Activated naive CD4-positive, alpha-beta T cell treated with anti-CD3 and anti-CD28 coated beads, Interleukin-2, amount 10 ng/mL, durations not matched to agents 7 days and 5 days (primary cell): ENCODE results near the gene BLOC1S5.

Experiments used
- CTCF ChIA-PET: fragments of 350-600 bp; sonication (Branson Sonifier 250); formaldehyde crosslinking; loops from one replicate; lab custom pipeline; 2021; ENCODE audit warnings: antibody characterized with exemption; lab: Charles Lee
- DNase-seq: peaks from one replicate; pipeline ENCODE4 v3.0.0-alpha.2; 2020
- H3K27ac Mint-ChIP-seq: one replicate; pipeline ENCODE4 v1.8.0; 2021; ENCODE audit warnings: mild to moderate bottlenecking, moderate library complexity, mixed read lengths
- H3K27me3 Mint-ChIP-seq: one replicate; pipeline ENCODE4 v1.8.0; 2021; ENCODE audit warnings: mild to moderate bottlenecking, mixed read lengths
- H3K36me3 Mint-ChIP-seq: one replicate; pipeline ENCODE4 v1.8.0; 2021; ENCODE audit warnings: mixed read lengths
- H3K4me1 Mint-ChIP-seq: one replicate; pipeline ENCODE4 v1.8.0; 2021; ENCODE audit warnings: mixed read lengths
- H3K4me3 Mint-ChIP-seq: one replicate; pipeline ENCODE4 v1.8.0; 2021; ENCODE audit warnings: mild to moderate bottlenecking, moderate library complexity, mixed read lengths
- H3K9me3 Mint-ChIP-seq: one replicate; pipeline ENCODE4 v1.8.0; 2021; ENCODE audit warnings: mixed read lengths

Gene BLOC1S5

GRCh38 chr6:7979831-7980230 lies 84.4 kb downstream of the BLOC1S5 start:
- no peak for DNase-seq
- H3K36me3 Mint-ChIP-seq: no peaks in the 10 kb centered on the region
- peaks cover 20% of the 10 kb centered on the region for H3K27me3 Mint-ChIP-seq
- H3K9me3 Mint-ChIP-seq: no peaks in the 10 kb centered on the region
- H3K4me1 Mint-ChIP-seq: no peaks in the 10 kb centered on the region
- no peak overlapping the region for H3K27ac Mint-ChIP-seq
- CTCF ChIA-PET: no interaction called here
- H3K4me3 Mint-ChIP-seq: no peak overlapping the region

GRCh38 chr6:7978736-7979135 lies 85.5 kb downstream of the BLOC1S5 start:
- no peak overlapping the region for H3K4me3 Mint-ChIP-seq
- H3K36me3 Mint-ChIP-seq: no peaks in the 10 kb centered on the region
- H3K27ac Mint-ChIP-seq: no peak overlapping the region
- CTCF ChIA-PET: no interaction called here
- H3K9me3 Mint-ChIP-seq: no peaks in the 10 kb centered on the region
- H3K27me3 Mint-ChIP-seq: peaks cover 29% of the 10 kb centered on the region
- no peaks in the 10 kb centered on the region for H3K4me1 Mint-ChIP-seq
- no peak for DNase-seq

GRCh38 chr6:7976485-7977056 lies 87.6 kb downstream of the BLOC1S5 start:
- Mint-ChIP-seq H3K9me3 (no peaks in the 10 kb centered on the region), H3K36me3 (no peaks in the 10 kb centered on the region), H3K27ac (no peak overlapping the region), H3K4me3 (no peak overlapping the region), H3K4me1 (no peaks in the 10 kb centered on the region), H3K27me3 (peaks cover 29% of the 10 kb centered on the region)
- CTCF ChIA-PET: no interaction called here
- DNase-seq: no peak

GRCh38 chr6:7975764-7976146 lies 88.4 kb downstream of the BLOC1S5 start:
- Mint-ChIP-seq H3K9me3 (no peaks in the 10 kb centered on the region), H3K36me3 (no peaks in the 10 kb centered on the region), H3K4me3 (no peak overlapping the region), H3K27me3 (peaks cover 29% of the 10 kb centered on the region), H3K27ac (no peak overlapping the region), H3K4me1 (no peaks in the 10 kb centered on the region)
- CTCF ChIA-PET: interaction anchor here (0.6 to 0.7 kb wide), 2 partner anchors 98 to 412 kb away, joined by 3 read pairs; no protein-coding TSS in a partner anchor
- DNase-seq: no peak

GRCh38 chr6:7974938-7975763 lies 89.0 kb downstream of the BLOC1S5 start:
- Mint-ChIP-seq H3K27me3 (peaks cover 29% of the 10 kb centered on the region), H3K36me3 (no peaks in the 10 kb centered on the region), H3K27ac (no peak overlapping the region), H3K4me1 (no peaks in the 10 kb centered on the region), H3K9me3 (peaks cover 5% of the 10 kb centered on the region), H3K4me3 (no peak overlapping the region)
- CTCF ChIA-PET: interaction anchor here (0.6 to 1.7 kb wide), 3 partner anchors 17 to 412 kb away, joined by 3 read pairs; no protein-coding TSS in a partner anchor
- no peak for DNase-seq

GRCh38 chr6:7974565-7974937 lies 89.6 kb downstream of the BLOC1S5 start:
- CTCF ChIA-PET: interaction anchor here (1.7 kb wide), 1 partner anchor 18 kb away, joined by 3 read pairs; no protein-coding TSS in a partner anchor
- Mint-ChIP-seq H3K36me3 (no peaks in the 10 kb centered on the region), H3K27me3 (peaks cover 29% of the 10 kb centered on the region), H3K4me3 (no peak overlapping the region), H3K4me1 (no peaks in the 10 kb centered on the region), H3K27ac (no peak overlapping the region), H3K9me3 (peaks cover 9% of the 10 kb centered on the region)
- DNase-seq: no peak

- no peaks in the 10 kb centered on the region for H3K4me1 Mint-ChIP-seq
- peaks cover 29% of the 10 kb centered on the region for H3K27me3 Mint-ChIP-seq
- CTCF ChIA-PET: interaction anchor here (1.7 kb wide), 1 partner anchor 19 kb away, joined by 3 read pairs; no protein-coding TSS in a partner anchor
Observed at GRCh38 chr6:7973584-7973983, 90.6 kb downstream of the BLOC1S5 start.

GRCh38 chr6:7971499-7971898 lies 92.7 kb downstream of the BLOC1S5 start:
- Mint-ChIP-seq H3K4me1 (no peaks in the 10 kb centered on the region), H3K27me3 (peaks cover 26% of the 10 kb centered on the region), H3K36me3 (no peaks in the 10 kb centered on the region), H3K4me3 (no peak overlapping the region), H3K9me3 (peaks cover 9% of the 10 kb centered on the region), H3K27ac (no peak overlapping the region)
- CTCF ChIA-PET: no interaction called here
- no peak for DNase-seq

More at GRCh38 chr6:7973584-7973983, 90.6 kb downstream of the BLOC1S5 start:
- Mint-ChIP-seq H3K9me3 (peaks cover 9% of the 10 kb centered on the region), H3K27ac (no peak overlapping the region), H3K36me3 (no peaks in the 10 kb centered on the region), H3K4me3 (no peak overlapping the region)
- no peak for DNase-seq

GRCh38 chr6:7970616-7971015 lies 93.6 kb downstream of the BLOC1S5 start:
- H3K36me3 Mint-ChIP-seq: no peaks in the 10 kb centered on the region
- no peak for DNase-seq
- H3K27ac Mint-ChIP-seq: no peak overlapping the region
- CTCF ChIA-PET: no interaction called here
- peaks cover 9% of the 10 kb centered on the region for H3K9me3 Mint-ChIP-seq
- H3K4me1 Mint-ChIP-seq: no peaks in the 10 kb centered on the region
- H3K27me3 Mint-ChIP-seq: peaks cover 17% of the 10 kb centered on the region
- H3K4me3 Mint-ChIP-seq: no peak overlapping the region
